Erythroblast (primary cell): ENCODE results near the gene SEZ6L.

Experiments used
- DNase-seq, 2 experiments: peaks; one replicate each; lab custom pipeline; 2025; lab: John Stamatoyannopoulos, UW
- GATA1 ChIP-seq: IDR thresholded peaks from 2 replicates; pipeline ENCODE4 v1.6.1; 2011; ENCODE audit warnings: low read depth, mild to moderate bottlenecking, control low read depth, low read length, moderate library complexity
- POLR2A ChIP-seq: IDR thresholded peaks from 2 replicates; pipeline ENCODE4 v1.6.1; 2011; ENCODE audit warnings: mild to moderate bottlenecking, low read length

Gene SEZ6L

GRCh38 chr22:26281941-26282340, 112.7 kb downstream of the SEZ6L start:
- TF ChIP-seq POLR2A (no peak), GATA1 (no peak)
- no peak for DNase-seq

GRCh38 chr22:26283330-26283729, 114.1 kb downstream of the SEZ6L start:
- TF ChIP-seq GATA1 (no peak), POLR2A (no peak)

GRCh38 chr22:26285632-26286031, 116.4 kb downstream of the SEZ6L start:
- TF ChIP-seq POLR2A (no peak), GATA1 (no peak)
- DNase-seq = no peak

More at GRCh38 chr22:26283330-26283729, 114.1 kb downstream of the SEZ6L start:
- no peak for DNase-seq

GRCh38 chr22:26286091-26286820, 117.0 kb downstream of the SEZ6L start:
- DNase-seq = no peak
- TF ChIP-seq POLR2A = no peak
- TF ChIP-seq GATA1 = no peak

- TF ChIP-seq POLR2A (no peak), GATA1 (no peak)
- DNase-seq = no peak
These were observed 118.3 kb downstream of the SEZ6L start for GRCh38 chr22:26287382-26288225.

- DNase-seq = no peak
- TF ChIP-seq POLR2A = no peak
- no peak for TF ChIP-seq GATA1
These were observed 120.4 kb downstream of the SEZ6L start for GRCh38 chr22:26289611-26290101.

GRCh38 chr22:26291940-26292666, 122.8 kb downstream of the SEZ6L start:
- no peak for DNase-seq
- TF ChIP-seq GATA1 (no peak), POLR2A (no peak)

GRCh38 chr22:26292667-26292995, 123.4 kb downstream of the SEZ6L start:
- TF ChIP-seq POLR2A = no peak
- no peak for TF ChIP-seq GATA1
- DNase-seq = no peak

GRCh38 chr22:26295563-26296126, 126.4 kb downstream of the SEZ6L start:
- peak; percentile 5 to 48 for DNase-seq
- TF ChIP-seq GATA1 (no peak), POLR2A (no peak)

- DNase-seq = no peak
- TF ChIP-seq GATA1 = no peak
- no peak for TF ChIP-seq POLR2A
These were observed 129.5 kb downstream of the SEZ6L start for GRCh38 chr22:26298605-26299310.

GRCh38 chr22:26302726-26303125, 133.5 kb downstream of the SEZ6L start:
- no peak for DNase-seq
- no peak for TF ChIP-seq GATA1

- DNase-seq = no peak
- no peak for TF ChIP-seq POLR2A
- TF ChIP-seq GATA1 = no peak
These were observed 134.2 kb downstream of the SEZ6L start for GRCh38 chr22:26303475-26303874.

- no peak for DNase-seq
- TF ChIP-seq POLR2A (no peak), GATA1 (no peak)
These were observed 135.5 kb downstream of the SEZ6L start for GRCh38 chr22:26304730-26305129.
